Fibroblast of lung (primary cell): ENCODE measurements around the gene CDC34. TPM values are rescaled to one million over a fixed set of nuclear protein-coding genes. Genes with fewer than 3 reads are reported as not detected.
"Not testable (repeated sequence)": the region's sequence is repeated elsewhere in the genome, so short reads cannot be mapped to it uniquely, and the experiment has no call there.

Experiments
- DNase-seq, 2 donors: peaks; one replicate each; pipeline versions ENCODE4 v3.0.0 to v3.0.0-alpha.2; 2010; ENCODE audit warnings: low read depth in 2 of 2
- H2AFZ ChIP-seq: 2 replicates; pipeline ENCODE4 v1.5.1; 2012; ENCODE audit warnings: low read length, control low read depth, inconsistent platforms
- H3K27ac ChIP-seq: 2 replicates; pipeline ENCODE4 v1.5.1; 2011; ENCODE audit warnings: low read length, control low read depth; ENCODE audit not compliant: insufficient read depth
- H3K27me3 ChIP-seq: 2 replicates; pipeline ENCODE4 v1.5.1; 2011; ENCODE audit warnings: mild to moderate bottlenecking, low read length; ENCODE audit not compliant: control insufficient read depth, insufficient read depth
- H3K36me3 ChIP-seq: 2 replicates; pipeline ENCODE4 v1.5.1; 2011; ENCODE audit warnings: low read length; ENCODE audit not compliant: control insufficient read depth, insufficient read depth
- H3K4me1 ChIP-seq: 2 replicates; pipeline ENCODE4 v1.5.1; 2011; ENCODE audit warnings: low read length; ENCODE audit not compliant: control insufficient read depth, insufficient read depth; ENCODE audit errors: extremely low read depth
- H3K4me2 ChIP-seq: 2 replicates; pipeline ENCODE4 v1.5.1; 2011; ENCODE audit warnings: low read length, control low read depth; ENCODE audit not compliant: insufficient read depth; ENCODE audit errors: extremely low read depth
- H3K4me3 ChIP-seq, 4 experiments: fragments of 200-600 bp in 1 of 4; sonication (generic) in 1 of 4; replicated peaks in 1 of 4; 2 replicates each; pipeline ENCODE4 v1.5.1; 2011 to 2016; ENCODE audit warnings: low read length in 4 of 4, low read depth in 3 of 4, mild to moderate bottlenecking in 3 of 4, control low read depth in 2 of 4, inconsistent platforms in 1 of 4, mixed read lengths in 1 of 4; ENCODE audit not compliant: insufficient read depth in 1 of 4; ENCODE audit errors: control extremely low read depth in 1 of 4
- H3K79me2 ChIP-seq: 2 replicates; pipeline ENCODE4 v1.5.1; 2012; ENCODE audit warnings: mild to moderate bottlenecking, low read length, inconsistent platforms; ENCODE audit not compliant: control insufficient read depth, insufficient read depth
- H3K9ac ChIP-seq: 2 replicates; pipeline ENCODE4 v1.5.1; 2011; ENCODE audit warnings: mild to moderate bottlenecking, low read length, control low read depth; ENCODE audit not compliant: insufficient read depth
- H3K9me3 ChIP-seq: 2 replicates; pipeline ENCODE4 v1.5.1; 2012; ENCODE audit warnings: low read depth, low read length; ENCODE audit not compliant: control insufficient read depth, insufficient read depth
- H4K20me1 ChIP-seq: 2 replicates; pipeline ENCODE4 v1.5.1; 2011; ENCODE audit warnings: low read length; ENCODE audit not compliant: control insufficient read depth, insufficient read depth; ENCODE audit errors: extremely low read depth
- CTCF ChIP-seq, 2 donors: IDR thresholded peaks in 1 of 2; conservative IDR thresholded peaks in 1 of 2; 1 replicate in 1 of 2; 2 replicates in 1 of 2; pipeline ENCODE4 v1.5.1; 2011 to 2012; ENCODE audit warnings: low read length in 2 of 2, control low read depth in 1 of 2, inconsistent platforms in 1 of 2, low read depth in 1 of 2, mild to moderate bottlenecking in 1 of 2
- EZH2 ChIP-seq: IDR thresholded peaks from 2 replicates; pipeline ENCODE4 v1.5.1; 2012; ENCODE audit warnings: low read length, control low read depth, mild to moderate bottlenecking; ENCODE audit errors: missing control alignments
- polyA plus RNA-seq, 2 donors: library from polyadenylated mRNA; depleted of rRNA in 1 of 2; stranded (reverse) in 1 of 2; unstranded in 1 of 2; fragments of >200 nt; gene quantifications; 2 replicates each; pipeline ENCODE4 v1.2.1, GENCODE V29; 2011 to 2012; ENCODE audit warnings: missing spikeins in 1 of 2
- total RNA-seq: library from RNA; depleted of rRNA; stranded (reverse); fragments of >200 nt; gene quantifications from 2 replicates; pipeline ENCODE4 v1.2.1, GENCODE V29; 2014

CDC34 gene
- total and polyA plus RNA-seq, 2 donors (not counting 1 experiment from before 2014, with no cell fraction given) = 23.3 to 72.5 TPM

- no peaks in the 10 kb centered on the region for H3K4me1 ChIP-seq
- no peaks in the 10 kb centered on the region for H3K9me3 ChIP-seq
- H3K4me3 ChIP-seq = no peak overlapping the region
- no peak overlapping the region for H2AFZ ChIP-seq
- no peak overlapping the region for H3K4me2 ChIP-seq
- peaks cover 8% of the 10 kb centered on the region for H3K36me3 ChIP-seq
- no peak overlapping the region for H3K9ac ChIP-seq
- peak in 1 of 2 donors; percentile 39 for DNase-seq
- no peaks in the 10 kb centered on the region for H4K20me1 ChIP-seq
- H3K27me3 ChIP-seq = peaks cover 6% of the 10 kb centered on the region
- peak; percentile 83 to 91 for TF ChIP-seq CTCF (conservative IDR thresholded peaks at IDR 0.05 in 1 of 2, IDR thresholded peaks at IDR 0.05 in 1 of 2; ENCODE audit: low read depth in 1 of 2, low read length in 2 of 2)
- no peak for TF ChIP-seq EZH2
- no peak overlapping the region for H3K27ac ChIP-seq
- peaks cover 6% of the 10 kb centered on the region for H3K79me2 ChIP-seq
Observed at GRCh38 chr19:584240-585001, 52.9 kb downstream of the CDC34 start.

- not testable (repeated sequence) for H2AFZ ChIP-seq, H3K27ac ChIP-seq, DNase-seq, H3K4me3 ChIP-seq, H3K4me2 ChIP-seq, H3K9me3 ChIP-seq, H3K9ac ChIP-seq, H3K79me2 ChIP-seq, H4K20me1 ChIP-seq, H3K4me1 ChIP-seq, H3K27me3 ChIP-seq, H3K36me3 ChIP-seq
Observed at GRCh38 chr19:585146-585545, 53.6 kb downstream of the CDC34 start.

GRCh38 chr19:585551-586110 is 54.1 kb downstream of the CDC34 start:
- Histone ChIP-seq H3K9ac (no peak overlapping the region), H3K9me3 (no peaks in the 10 kb centered on the region), H3K4me2 (no peak overlapping the region), H4K20me1 (no peaks in the 10 kb centered on the region), H3K79me2 (no peaks in the 10 kb centered on the region), H3K27me3 (peaks cover 6% of the 10 kb centered on the region), H3K27ac (no peak overlapping the region), H3K4me1 (no peaks in the 10 kb centered on the region), H2AFZ (no peak overlapping the region), H3K36me3 (peaks cover 5% of the 10 kb centered on the region), H3K4me3 (no peak overlapping the region)
- TF ChIP-seq EZH2 (no peak), CTCF (conservative IDR thresholded peaks at IDR 0.05 in 1 of 2, IDR thresholded peaks at IDR 0.05 in 1 of 2; ENCODE audit: low read depth in 1 of 2, low read length in 2 of 2) (no peak)
- no peak for DNase-seq
